SK-N-MC (cell line): ENCODE results near the gene SPTB.

ENCODE experiments used
- EZH2 ChIP-seq: fragments of 200-600 bp; sonication (generic); IDR thresholded peaks from one replicate; pipeline ENCODE4 v1.6.1; 2017; ENCODE audit warnings: antibody characterized with exemption
- POLR2AphosphoS5 ChIP-seq: IDR thresholded peaks from 2 replicates; pipeline ENCODE4 v1.6.1; 2012; ENCODE audit warnings: mild to moderate bottlenecking, low read depth, low read length, borderline replicate concordance

DNA sequence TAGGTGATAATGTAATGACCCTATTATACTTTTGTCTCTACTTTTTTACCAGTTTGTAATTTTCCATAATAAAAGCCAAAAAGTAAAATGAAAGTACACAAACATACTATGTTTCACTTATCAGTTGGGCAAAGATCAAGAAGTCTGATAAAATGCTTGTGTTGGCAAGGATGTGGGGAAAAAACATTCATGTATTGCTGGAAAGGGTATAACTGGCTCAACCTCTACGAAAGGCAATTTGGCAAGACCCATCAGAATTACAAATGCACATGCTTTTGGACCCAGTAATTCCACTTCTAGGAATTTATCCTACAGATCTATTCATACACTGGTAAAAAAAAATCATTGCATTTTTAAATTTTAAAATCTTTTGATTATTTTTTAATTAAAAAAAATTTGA lies 68.0 kb downstream of the SPTB start:
- TF ChIP-seq POLR2AphosphoS5: no peak
- TF ChIP-seq EZH2: no peak
